ENCODE results near the gene GCNT2.
"Not testable (repeated sequence)": the region's sequence is repeated elsewhere in the genome, so short reads cannot be mapped to it uniquely, and the experiment has no call there.

GCNT2 gene

GRCh38 chr6:10582774-10583508 is 61.8 kb downstream of the GCNT2 start:
- no peak for DNase-seq

GRCh38 chr6:10583509-10583901 is 62.4 kb downstream of the GCNT2 start:
- no peak for DNase-seq

GRCh38 chr6:10584607-10585006 is 63.5 kb downstream of the GCNT2 start:
- no peak for DNase-seq

GRCh38 chr6:10585209-10585845 is 64.2 kb downstream of the GCNT2 start:
- no peak for DNase-seq

- DNase-seq = no peak
These were observed 65.2 kb downstream of the GCNT2 start for GRCh38 chr6:10586302-10586701.

- no peak for DNase-seq
These were observed 66.7 kb downstream of the GCNT2 start for GRCh38 chr6:10587656-10588406.

GRCh38 chr6:10588562-10589428 is 67.6 kb downstream of the GCNT2 start:
- DNase-seq = no peak

GRCh38 chr6:10589429-10589727 is 68.2 kb downstream of the GCNT2 start:
- DNase-seq = no peak

- no peak for DNase-seq
These were observed 68.8 kb downstream of the GCNT2 start for GRCh38 chr6:10589983-10590382.

- DNase-seq = no peak
These were observed 70.4 kb downstream of the GCNT2 start for GRCh38 chr6:10591422-10592160.

- DNase-seq = peak; percentile 69 to 83
These were observed 74.8 kb downstream of the GCNT2 start for GRCh38 chr6:10595731-10596664.

GRCh38 chr6:10597499-10598001 is 76.4 kb downstream of the GCNT2 start:
- no peak for DNase-seq

- DNase-seq = peak; percentile 98 to 99
These were observed 77.2 kb downstream of the GCNT2 start for GRCh38 chr6:10598084-10598960.

- no peak for DNase-seq
These were observed 77.9 kb downstream of the GCNT2 start for GRCh38 chr6:10599046-10599445.

GRCh38 chr6:10600681-10601080 is 79.5 kb downstream of the GCNT2 start:
- not testable (repeated sequence) for DNase-seq

GRCh38 chr6:10603219-10603618 is 82.1 kb downstream of the GCNT2 start:
- no peak for DNase-seq

GRCh38 chr6:10609038-10609437 is 87.9 kb downstream of the GCNT2 start:
- no peak for DNase-seq

GRCh38 chr6:10610289-10610688 is 89.1 kb downstream of the GCNT2 start:
- DNase-seq = no peak

GRCh38 chr6:10612161-10612560 is 91.0 kb downstream of the GCNT2 start:
- no peak for DNase-seq

GRCh38 chr6:10613077-10613476 is 91.9 kb downstream of the GCNT2 start:
- DNase-seq = no peak
